Cardiac muscle cell (in vitro differentiated cells and primary cell): Measurements from ENCODE around the gene TNFRSF4. TPM values are rescaled to one million over a fixed set of nuclear protein-coding genes. Genes with fewer than 3 reads are reported as not detected.
"Not testable (repeated sequence)": the region's sequence is repeated elsewhere in the genome, so short reads cannot be mapped to it uniquely, and the experiment has no call there.

Experiments
- DNase-seq, 2 donors: peaks; one replicate each; pipeline versions ENCODE4 v3.0.0 to v3.0.0-alpha.2; 2010 to 2017; ENCODE audit warnings: low read depth in 1 of 2, low spot score in 1 of 2
- H3K27ac ChIP-seq: fragments of 200-600 bp; sonication (generic); 2 replicates; pipeline ENCODE4 v1.5.1; 2016
- H3K27me3 ChIP-seq: fragments of 200-600 bp; sonication (generic); 2 replicates; pipeline ENCODE4 v1.6.0; 2016; ENCODE audit warnings: control low read depth
- H3K36me3 ChIP-seq: fragments of 200-600 bp; sonication (generic); 2 replicates; pipeline ENCODE4 v1.5.1; 2016; ENCODE audit warnings: control low read depth
- H3K4me1 ChIP-seq: fragments of 200-600 bp; sonication (generic); 2 replicates; pipeline ENCODE4 v1.8.1; 2017; ENCODE audit warnings: low read depth, mild to moderate bottlenecking, mixed run types
- H3K4me3 ChIP-seq: fragments of 200-600 bp; sonication (generic); 2 replicates; pipeline ENCODE4 v1.5.1; 2016; ENCODE audit warnings: mild to moderate bottlenecking
- H3K9me3 ChIP-seq: fragments of 200-600 bp; sonication (generic); 2 replicates; pipeline ENCODE4 v1.5.1; 2017; ENCODE audit warnings: low read depth, mild to moderate bottlenecking, control low read depth
- CTCF ChIP-seq: IDR thresholded peaks from 2 replicates; pipeline ENCODE4 v1.5.1; 2012; ENCODE audit warnings: low read depth, mild to moderate bottlenecking, low read length
- polyA plus RNA-seq: library from polyadenylated mRNA; unstranded; fragments of >200 nt; fragmentation: Nextera tagmentation; extraction: Ambion mirVana; gene quantifications from 2 replicates; pipeline ENCODE4 v1.2.1, GENCODE V29; 2016
- total RNA-seq: library from RNA; depleted of rRNA; stranded (reverse); fragments of >200 nt; gene quantifications from 2 replicates; pipeline ENCODE4 v1.2.3, GENCODE V29; 2016

The TNFRSF4 gene
- total and polyA plus RNA-seq, 2 experiments from 2014 or later: not detected

- no peaks in the 10 kb centered on the region for H3K36me3 ChIP-seq
- no peak for DNase-seq
- H3K27ac ChIP-seq: no peak overlapping the region
- TF ChIP-seq CTCF: no peak
- no peaks in the 10 kb centered on the region for H3K9me3 ChIP-seq
- H3K4me3 ChIP-seq: no peak overlapping the region
- no peaks in the 10 kb centered on the region for H3K4me1 ChIP-seq
- H3K27me3 ChIP-seq: peaks cover 27% of the 10 kb centered on the region
These were observed 17.3 kb downstream of the TNFRSF4 start for GRCh38 chr1:1196431-1197187.

DNA sequence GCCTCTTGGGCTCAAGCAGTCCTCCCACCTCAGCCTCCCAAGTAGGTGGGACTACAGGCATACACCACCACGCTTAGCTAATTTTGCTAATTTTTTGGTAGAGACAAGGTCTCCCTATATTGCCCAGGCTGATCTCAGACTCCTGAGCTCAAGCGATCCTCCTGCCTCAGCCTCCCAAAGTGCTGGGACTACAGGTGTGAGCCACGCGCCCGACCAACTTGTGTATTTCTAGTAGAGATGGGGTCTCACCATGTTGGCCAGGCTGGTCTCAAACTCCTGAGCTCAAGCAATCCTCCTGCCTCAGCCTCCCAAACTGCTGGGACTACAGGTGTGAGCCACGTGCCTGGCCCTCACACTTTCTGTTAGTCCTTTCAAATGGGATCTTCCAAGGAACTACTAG is 18.2 kb downstream of the TNFRSF4 start:
- peaks cover 18% of the 10 kb centered on the region for H3K27me3 ChIP-seq
- not testable (repeated sequence) for H3K4me1 ChIP-seq, H3K36me3 ChIP-seq, H3K9me3 ChIP-seq, DNase-seq, H3K4me3 ChIP-seq, H3K27ac ChIP-seq

DNA sequence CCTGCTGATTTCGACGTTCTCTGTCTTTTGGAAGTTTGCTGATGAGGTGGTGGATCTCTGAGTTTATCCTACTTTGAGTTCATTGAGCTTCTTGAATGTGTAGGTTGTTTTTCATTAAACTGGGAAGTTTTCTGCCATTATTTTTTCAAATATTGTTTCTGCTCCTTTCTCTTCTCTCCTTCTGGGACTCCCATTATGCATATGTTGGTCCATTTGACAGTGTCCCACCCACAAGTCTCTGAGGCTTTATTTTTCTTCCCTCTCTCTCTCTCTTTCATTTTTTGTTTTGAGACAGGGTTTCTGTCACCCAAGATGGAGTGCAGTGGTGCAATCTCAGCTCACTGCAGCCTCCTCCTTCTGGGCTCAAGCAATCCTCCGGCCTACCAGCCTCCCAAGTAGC is 19.2 kb downstream of the TNFRSF4 start:
- DNase-seq: no peak
- peaks cover 8% of the 10 kb centered on the region for H3K27me3 ChIP-seq

GRCh38 chr1:1191734-1192133 is 22.2 kb downstream of the TNFRSF4 start:
- DNase-seq: no peak
- no peak for TF ChIP-seq CTCF
- H3K36me3 ChIP-seq: no peaks in the 10 kb centered on the region
- no peaks in the 10 kb centered on the region for H3K4me1 ChIP-seq
- no peaks in the 10 kb centered on the region for H3K9me3 ChIP-seq
- H3K27me3 ChIP-seq: no peaks in the 10 kb centered on the region
- H3K4me3 ChIP-seq: no peak overlapping the region
- H3K27ac ChIP-seq: no peak overlapping the region

More for the DNA sequence above, 19.2 kb downstream of the TNFRSF4 start:
- H3K4me1 ChIP-seq: no peaks in the 10 kb centered on the region
- no peak for TF ChIP-seq CTCF
- H3K36me3 ChIP-seq: no peaks in the 10 kb centered on the region
- H3K4me3 ChIP-seq: no peak overlapping the region
- no peak overlapping the region for H3K27ac ChIP-seq
- no peaks in the 10 kb centered on the region for H3K9me3 ChIP-seq

DNA sequence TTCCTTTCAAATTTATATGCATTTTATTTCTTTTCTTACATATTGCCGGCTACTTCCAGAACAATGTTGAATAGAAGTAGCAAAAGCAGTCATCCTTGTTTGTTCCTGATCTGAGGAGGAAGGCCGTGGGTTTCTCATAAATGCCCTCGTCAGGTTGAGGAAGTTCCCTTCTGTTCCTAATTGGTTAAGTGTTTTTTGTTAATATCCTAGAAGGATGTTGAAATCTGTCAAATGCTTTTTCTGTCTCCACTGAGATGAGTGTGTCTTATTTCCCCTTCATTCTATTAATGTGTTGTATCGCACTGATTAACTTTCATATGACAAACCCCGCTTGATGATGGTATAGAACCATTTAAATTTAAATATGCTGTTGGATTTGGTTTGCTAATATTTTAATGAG is 24.8 kb downstream of the TNFRSF4 start:
- H3K4me3 ChIP-seq: no peak overlapping the region
- H3K4me1 ChIP-seq: no peaks in the 10 kb centered on the region
- H3K27me3 ChIP-seq: no peaks in the 10 kb centered on the region
- H3K36me3 ChIP-seq: no peaks in the 10 kb centered on the region
- H3K27ac ChIP-seq: no peak overlapping the region
- H3K9me3 ChIP-seq: no peaks in the 10 kb centered on the region
- DNase-seq: no peak
- TF ChIP-seq CTCF: no peak

- no peaks in the 10 kb centered on the region for H3K36me3 ChIP-seq
- no peaks in the 10 kb centered on the region for H3K4me1 ChIP-seq
- H3K27ac ChIP-seq: no peak overlapping the region
- H3K27me3 ChIP-seq: no peaks in the 10 kb centered on the region
- H3K4me3 ChIP-seq: no peak overlapping the region
- no peak for DNase-seq
- TF ChIP-seq CTCF: no peak
- no peaks in the 10 kb centered on the region for H3K9me3 ChIP-seq
These were observed 26.0 kb downstream of the TNFRSF4 start for GRCh38 chr1:1187938-1188337.
